CD14-positive monocyte (primary cell): ENCODE measurements around the gene SERPINB13. TPM values are rescaled to one million over a fixed set of nuclear protein-coding genes. Genes with fewer than 3 reads are reported as not detected.
"Not testable (repeated sequence)": the region's sequence is repeated elsewhere in the genome, so short reads cannot be mapped to it uniquely, and the experiment has no call there.

Experiments
- DNase-seq, 3 donors: peaks; one replicate each; pipeline ENCODE4 v3.0.0-alpha.2; 2011 to 2022
- H2AFZ ChIP-seq: 2 replicates; pipeline ENCODE4 v1.6.0; 2012; ENCODE audit warnings: mild to moderate bottlenecking, low read depth, low read length, inconsistent platforms; ENCODE audit not compliant: insufficient read depth, poor library complexity, severe bottlenecking
- H3K27ac ChIP-seq, 2 donors: 1 replicate in 1 of 2; 2 replicates in 1 of 2; pipeline ENCODE4 v1.5.1; 2012 to 2013; ENCODE audit warnings: low read length in 2 of 2, control low read depth in 1 of 2, inconsistent platforms in 1 of 2, low read depth in 1 of 2, mild to moderate bottlenecking in 1 of 2
- H3K27me3 ChIP-seq, 2 donors: one replicate each; pipeline versions ENCODE4 v1.6.0 to v1.6.1; 2011 to 2013; ENCODE audit warnings: low read length in 2 of 2; ENCODE audit not compliant: control insufficient read depth in 2 of 2, insufficient read depth in 2 of 2
- H3K36me3 ChIP-seq, 2 donors: replicated peaks in 1 of 2; 1 replicate in 1 of 2; 2 replicates in 1 of 2; pipeline versions ENCODE4 v1.5.1 to v1.6.1; 2012 to 2013; ENCODE audit warnings: low read length in 2 of 2, control low read depth in 1 of 2, inconsistent platforms in 1 of 2, mild to moderate bottlenecking in 1 of 2; ENCODE audit not compliant: insufficient read depth in 2 of 2, control insufficient read depth in 1 of 2
- H3K4me1 ChIP-seq, 2 donors: 1 replicate in 1 of 2; 2 replicates in 1 of 2; pipeline versions ENCODE4 v1.5.1 to v1.6.1; 2012 to 2013; ENCODE audit warnings: low read length in 2 of 2, control low read depth in 1 of 2, inconsistent platforms in 1 of 2, mild to moderate bottlenecking in 1 of 2, moderate library complexity in 1 of 2; ENCODE audit not compliant: insufficient read depth in 2 of 2, control insufficient read depth in 1 of 2
- H3K4me2 ChIP-seq: replicated peaks from 2 replicates; pipeline ENCODE3; 2012; ENCODE audit warnings: low read length, moderate library complexity, mild to moderate bottlenecking; ENCODE audit not compliant: poor library complexity, severe bottlenecking; ENCODE audit errors: extremely low read depth
- H3K4me3 ChIP-seq, 3 experiments: fragments of 200-600 bp in 1 of 3; sonication (generic) in 1 of 3; replicated peaks in 1 of 3; 1 replicate in 2 of 3; 2 replicates in 1 of 3; pipeline ENCODE4 v1.5.1; 2011 to 2013; ENCODE audit warnings: low read length in 3 of 3, mild to moderate bottlenecking in 3 of 3, control low read depth in 2 of 3, low read depth in 2 of 3, inconsistent platforms in 1 of 3, moderate library complexity in 1 of 3
- H3K79me2 ChIP-seq: 2 replicates; pipeline ENCODE4 v1.6.0; 2012; ENCODE audit warnings: mild to moderate bottlenecking, control low read depth, inconsistent platforms, low read length, moderate library complexity; ENCODE audit not compliant: insufficient read depth
- H3K9ac ChIP-seq: 2 replicates; pipeline ENCODE4 v1.6.0; 2017; ENCODE audit warnings: low read length, mild to moderate bottlenecking; ENCODE audit not compliant: insufficient read depth, poor library complexity, severe bottlenecking
- H3K9me3 ChIP-seq, 2 donors: replicated peaks in 1 of 2; 1 replicate in 1 of 2; 2 replicates in 1 of 2; pipeline versions ENCODE4 v1.5.1 to v1.6.1; 2012 to 2013; ENCODE audit warnings: low read length in 2 of 2, control low read depth in 1 of 2; ENCODE audit not compliant: control insufficient read depth in 1 of 2, insufficient read depth in 1 of 2
- H4K20me1 ChIP-seq: 2 replicates; pipeline ENCODE4 v1.6.0; 2012; ENCODE audit warnings: mild to moderate bottlenecking, low read length, control low read depth, moderate library complexity; ENCODE audit not compliant: insufficient read depth
- H3K27ac Mint-ChIP-seq, 7 donors: one replicate each; pipeline ENCODE4 v1.8.0; 2020; ENCODE audit warnings: mild to moderate bottlenecking in 7 of 7, mixed read lengths in 7 of 7, moderate library complexity in 6 of 7, inconsistent platforms in 2 of 7
- H3K27me3 Mint-ChIP-seq, 3 donors: one replicate each; pipeline ENCODE4 v1.8.0; 2021 to 2022; ENCODE audit warnings: low read depth in 3 of 3, mild to moderate bottlenecking in 3 of 3, mixed read lengths in 3 of 3, moderate library complexity in 3 of 3, inconsistent platforms in 1 of 3
- H3K36me3 Mint-ChIP-seq, 2 donors: one replicate each; pipeline ENCODE4 v1.8.0; 2020; ENCODE audit warnings: mixed read lengths in 2 of 2, inconsistent platforms in 1 of 2, mild to moderate bottlenecking in 1 of 2
- H3K4me1 Mint-ChIP-seq: one replicate; pipeline ENCODE4 v1.8.0; 2020; ENCODE audit warnings: mild to moderate bottlenecking, mixed read lengths
- H3K4me3 Mint-ChIP-seq, 2 donors: one replicate each; pipeline ENCODE4 v1.8.0; 2020; ENCODE audit warnings: mild to moderate bottlenecking in 2 of 2, mixed read lengths in 2 of 2, moderate library complexity in 1 of 2
- H3K9me3 Mint-ChIP-seq, 7 donors: one replicate each; pipeline ENCODE4 v1.8.0; 2020 to 2022; ENCODE audit warnings: mixed read lengths in 7 of 7, mild to moderate bottlenecking in 6 of 7, moderate library complexity in 6 of 7, inconsistent platforms in 2 of 7
- CTCF ChIP-seq: fragments of 200-600 bp; IDR thresholded peaks from one replicate; pipeline ENCODE4 v1.8.0; 2022; ENCODE audit warnings: antibody characterized with exemption, mild to moderate bottlenecking
- WGBS: methylation state at CpG from one replicate; pipeline ENCODE4 v1.1.5; 2013; ENCODE audit warnings: missing lambda C conversion rate; ENCODE audit not compliant: insufficient coverage; 5-methylcytosine and 5-hydroxymethylcytosine counted together
- intact Hi-C, 2 donors: fragments of 100-400 bp; cut with micrococcal nuclease; formaldehyde crosslinking; loops; one replicate each; pipeline versions ENCODE4 v1.15.0 to v1.15.1; 2023
- polyA plus RNA-seq, 3 donors: library from polyadenylated mRNA; depleted of rRNA in 1 of 3; unstranded in 2 of 3; stranded (reverse) in 1 of 3; fragments of 300-500 nt in 2 of 3; fragments of >200 nt in 1 of 3; fragmentation: Illumina TruSeq in 2 of 3; gene quantifications; 1 replicate in 2 of 3; 2 replicates in 1 of 3; pipeline ENCODE4 v1.2.3, GENCODE V29; 2012 to 2021

Gene SERPINB13
- polyA plus RNA-seq, 3 donors: not detected

- no peak overlapping the region for H3K9ac ChIP-seq
- no peak for DNase-seq
- H3K4me1 ChIP-seq: no peaks in the 10 kb centered on the region
- H3K9me3 ChIP-seq: no peaks in the 10 kb centered on the region
- H4K20me1 ChIP-seq: no peaks in the 10 kb centered on the region
- no peaks in the 10 kb centered on the region for H3K27me3 ChIP-seq
- no peak overlapping the region for H3K4me3 Mint-ChIP-seq
- no peaks in the 10 kb centered on the region for H3K4me1 Mint-ChIP-seq
- peaks cover 0 to 3% (median 0%) of the 10 kb centered on the region in 7 donors for H3K9me3 Mint-ChIP-seq
- WGBS: 100% methylated on average over 1 of the region's 6 CpGs
- no peaks in the 10 kb centered on the region for H3K36me3 Mint-ChIP-seq
- no peaks in the 10 kb centered on the region for H3K36me3 ChIP-seq
- no peak overlapping the region for H3K4me2 ChIP-seq
- no peak for TF ChIP-seq CTCF
- no peak overlapping the region for H3K27ac ChIP-seq
- no peaks in the 10 kb centered on the region for H3K79me2 ChIP-seq
- intact Hi-C loops: no loop called here
- H3K27me3 Mint-ChIP-seq: peaks cover 0 to 5% (median 3%) of the 10 kb centered on the region in 3 donors
- no peak overlapping the region for H3K4me3 ChIP-seq
- H2AFZ ChIP-seq: no peak overlapping the region
- H3K27ac Mint-ChIP-seq: no peak overlapping the region
Measured at GRCh38 chr18:63637703-63638102, 50.6 kb downstream of the SERPINB13 start.

GRCh38 chr18:63641157-63641680 is 54.1 kb downstream of the SERPINB13 start:
- H3K36me3 ChIP-seq, H3K9ac ChIP-seq, intact Hi-C loops, H3K9me3 ChIP-seq, H3K4me1 ChIP-seq, H3K79me2 ChIP-seq, H3K9me3 Mint-ChIP-seq, H2AFZ ChIP-seq, H3K36me3 Mint-ChIP-seq, H3K4me1 Mint-ChIP-seq, H3K27me3 Mint-ChIP-seq, DNase-seq, H3K27ac ChIP-seq, H3K4me3 Mint-ChIP-seq, H3K4me2 ChIP-seq, H4K20me1 ChIP-seq, H3K27me3 ChIP-seq, H3K27ac Mint-ChIP-seq, H3K4me3 ChIP-seq: not testable (repeated sequence)
- WGBS: 100% methylated on average over 1 of the region's 4 CpGs

- intact Hi-C loops, H3K27ac ChIP-seq, H3K27me3 Mint-ChIP-seq, H3K4me2 ChIP-seq, H3K79me2 ChIP-seq, DNase-seq, H3K9ac ChIP-seq, H3K4me1 Mint-ChIP-seq, H3K4me1 ChIP-seq, H3K4me3 ChIP-seq, H4K20me1 ChIP-seq, H3K27ac Mint-ChIP-seq, H3K36me3 Mint-ChIP-seq, H3K36me3 ChIP-seq, H2AFZ ChIP-seq, H3K4me3 Mint-ChIP-seq, H3K9me3 Mint-ChIP-seq, H3K27me3 ChIP-seq, H3K9me3 ChIP-seq: not testable (repeated sequence)
- WGBS: 96% methylated on average over 2 of the region's 4 CpGs
Measured at GRCh38 chr18:63642668-63643356, 55.7 kb downstream of the SERPINB13 start.

- H3K9me3 ChIP-seq, H3K36me3 ChIP-seq, H3K9me3 Mint-ChIP-seq, H3K9ac ChIP-seq, DNase-seq, H2AFZ ChIP-seq, H3K27ac ChIP-seq, H3K4me3 ChIP-seq, H3K36me3 Mint-ChIP-seq, H3K27me3 ChIP-seq, H3K4me1 ChIP-seq, H3K4me3 Mint-ChIP-seq, H3K27me3 Mint-ChIP-seq, H3K27ac Mint-ChIP-seq, H4K20me1 ChIP-seq, H3K79me2 ChIP-seq, H3K4me1 Mint-ChIP-seq, H3K4me2 ChIP-seq, intact Hi-C loops: not testable (repeated sequence)
- no CpG with 5 or more reads among the region's 2 CpGs for WGBS
Measured at GRCh38 chr18:63644142-63644541, 57.0 kb downstream of the SERPINB13 start, which contains the start of gene SERPINB4. Gene SERPINB4 (minus strand): TSS chr18:63644256. CDS start chr18:63643577, 679 bp downstream.
